Fibroblast of lung (primary cell): ENCODE data around the gene PKNOX2. TPM values are rescaled to one million over a fixed set of nuclear protein-coding genes. Genes with fewer than 3 reads are reported as not detected.

Source experiments
- DNase-seq, 2 donors: peaks; one replicate each; pipeline versions ENCODE4 v3.0.0 to v3.0.0-alpha.2; 2010; ENCODE audit warnings: low read depth in 2 of 2
- H2AFZ ChIP-seq: 2 replicates; pipeline ENCODE4 v1.5.1; 2012; ENCODE audit warnings: low read length, control low read depth, inconsistent platforms
- H3K27ac ChIP-seq: 2 replicates; pipeline ENCODE4 v1.5.1; 2011; ENCODE audit warnings: low read length, control low read depth; ENCODE audit not compliant: insufficient read depth
- H3K27me3 ChIP-seq: 2 replicates; pipeline ENCODE4 v1.5.1; 2011; ENCODE audit warnings: mild to moderate bottlenecking, low read length; ENCODE audit not compliant: control insufficient read depth, insufficient read depth
- H3K36me3 ChIP-seq: 2 replicates; pipeline ENCODE4 v1.5.1; 2011; ENCODE audit warnings: low read length; ENCODE audit not compliant: control insufficient read depth, insufficient read depth
- H3K4me1 ChIP-seq: 2 replicates; pipeline ENCODE4 v1.5.1; 2011; ENCODE audit warnings: low read length; ENCODE audit not compliant: control insufficient read depth, insufficient read depth; ENCODE audit errors: extremely low read depth
- H3K4me2 ChIP-seq: 2 replicates; pipeline ENCODE4 v1.5.1; 2011; ENCODE audit warnings: low read length, control low read depth; ENCODE audit not compliant: insufficient read depth; ENCODE audit errors: extremely low read depth
- H3K4me3 ChIP-seq, 4 experiments: fragments of 200-600 bp in 1 of 4; sonication (generic) in 1 of 4; replicated peaks in 1 of 4; 2 replicates each; pipeline ENCODE4 v1.5.1; 2011 to 2016; ENCODE audit warnings: low read length in 4 of 4, low read depth in 3 of 4, mild to moderate bottlenecking in 3 of 4, control low read depth in 2 of 4, inconsistent platforms in 1 of 4, mixed read lengths in 1 of 4; ENCODE audit not compliant: insufficient read depth in 1 of 4; ENCODE audit errors: control extremely low read depth in 1 of 4
- H3K79me2 ChIP-seq: 2 replicates; pipeline ENCODE4 v1.5.1; 2012; ENCODE audit warnings: mild to moderate bottlenecking, low read length, inconsistent platforms; ENCODE audit not compliant: control insufficient read depth, insufficient read depth
- H3K9ac ChIP-seq: 2 replicates; pipeline ENCODE4 v1.5.1; 2011; ENCODE audit warnings: mild to moderate bottlenecking, low read length, control low read depth; ENCODE audit not compliant: insufficient read depth
- H3K9me3 ChIP-seq: 2 replicates; pipeline ENCODE4 v1.5.1; 2012; ENCODE audit warnings: low read depth, low read length; ENCODE audit not compliant: control insufficient read depth, insufficient read depth
- H4K20me1 ChIP-seq: 2 replicates; pipeline ENCODE4 v1.5.1; 2011; ENCODE audit warnings: low read length; ENCODE audit not compliant: control insufficient read depth, insufficient read depth; ENCODE audit errors: extremely low read depth
- CTCF ChIP-seq, 2 donors: IDR thresholded peaks in 1 of 2; conservative IDR thresholded peaks in 1 of 2; 1 replicate in 1 of 2; 2 replicates in 1 of 2; pipeline ENCODE4 v1.5.1; 2011 to 2012; ENCODE audit warnings: low read length in 2 of 2, control low read depth in 1 of 2, inconsistent platforms in 1 of 2, low read depth in 1 of 2, mild to moderate bottlenecking in 1 of 2
- EZH2 ChIP-seq: IDR thresholded peaks from 2 replicates; pipeline ENCODE4 v1.5.1; 2012; ENCODE audit warnings: low read length, control low read depth, mild to moderate bottlenecking; ENCODE audit errors: missing control alignments
- polyA plus RNA-seq, 2 donors: library from polyadenylated mRNA; depleted of rRNA in 1 of 2; stranded (reverse) in 1 of 2; unstranded in 1 of 2; fragments of >200 nt; gene quantifications; 2 replicates each; pipeline ENCODE4 v1.2.1, GENCODE V29; 2011 to 2012; ENCODE audit warnings: missing spikeins in 1 of 2
- total RNA-seq: library from RNA; depleted of rRNA; stranded (reverse); fragments of >200 nt; gene quantifications from 2 replicates; pipeline ENCODE4 v1.2.1, GENCODE V29; 2014

PKNOX2 gene
- total and polyA plus RNA-seq, 2 donors (not counting 1 experiment from before 2014, with no cell fraction given) = 0.33 to 2.2 TPM

- Histone ChIP-seq H3K27me3 (peaks cover 2% of the 10 kb centered on the region), H3K79me2 (no peaks in the 10 kb centered on the region), H3K4me2 (no peak overlapping the region), H3K4me3 (no peak overlapping the region), H3K36me3 (no peaks in the 10 kb centered on the region), H4K20me1 (no peaks in the 10 kb centered on the region), H3K27ac (no peak overlapping the region), H3K9ac (no peak overlapping the region), H2AFZ (no peak overlapping the region), H3K4me1 (no peaks in the 10 kb centered on the region), H3K9me3 (no peaks in the 10 kb centered on the region)
- DNase-seq = no peak
- no peak for TF ChIP-seq CTCF (conservative IDR thresholded peaks at IDR 0.05 in 1 of 2, IDR thresholded peaks at IDR 0.05 in 1 of 2; ENCODE audit: low read depth in 1 of 2, low read length in 2 of 2)
These were observed 253.8 kb downstream of the PKNOX2 start for GRCh38 chr11:125418396-125418795.

GRCh38 chr11:125422681-125423080, 258.1 kb downstream of the PKNOX2 start:
- Histone ChIP-seq H3K27me3 (peaks cover 7% of the 10 kb centered on the region), H3K79me2 (no peaks in the 10 kb centered on the region), H3K4me2 (no peak overlapping the region), H3K4me3 (no peak overlapping the region), H4K20me1 (no peaks in the 10 kb centered on the region), H3K9ac (no peak overlapping the region), H3K27ac (no peak overlapping the region), H3K36me3 (no peaks in the 10 kb centered on the region), H3K9me3 (no peaks in the 10 kb centered on the region), H3K4me1 (no peaks in the 10 kb centered on the region), H2AFZ (no peak overlapping the region)
- no peak for DNase-seq
- TF ChIP-seq EZH2 (no peak), CTCF (conservative IDR thresholded peaks at IDR 0.05 in 1 of 2, IDR thresholded peaks at IDR 0.05 in 1 of 2; ENCODE audit: low read depth in 1 of 2, low read length in 2 of 2) (no peak)

GRCh38 chr11:125423247-125423849, 258.8 kb downstream of the PKNOX2 start:
- H3K9ac ChIP-seq = no peak overlapping the region
- H2AFZ ChIP-seq = no peak overlapping the region
- H3K36me3 ChIP-seq = no peaks in the 10 kb centered on the region
- H3K27me3 ChIP-seq = peaks cover 7% of the 10 kb centered on the region
- TF ChIP-seq EZH2 (no peak), CTCF (conservative IDR thresholded peaks at IDR 0.05 in 1 of 2, IDR thresholded peaks at IDR 0.05 in 1 of 2; ENCODE audit: low read depth in 1 of 2, low read length in 2 of 2) (peak in 1 of 2 donors; percentile 15)
- no peaks in the 10 kb centered on the region for H3K9me3 ChIP-seq
- no peaks in the 10 kb centered on the region for H3K4me1 ChIP-seq
- H3K27ac ChIP-seq = no peak overlapping the region
- no peaks in the 10 kb centered on the region for H4K20me1 ChIP-seq
- no peak overlapping the region for H3K4me2 ChIP-seq
- no peak for DNase-seq
- H3K4me3 ChIP-seq = no peak overlapping the region
- no peaks in the 10 kb centered on the region for H3K79me2 ChIP-seq
